ENCODE data around the gene NLRP6. TPM values are rescaled to one million over a fixed set of nuclear protein-coding genes. Genes with fewer than 3 reads are reported as not detected.
A peak's percentile ranks its signal among the peaks of the same experiment; 100 is the strongest.
"Not testable (repeated sequence)": the region's sequence is repeated elsewhere in the genome, so short reads cannot be mapped to it uniquely, and the experiment has no call there.

Gene NLRP6
- 0.36 TPM for total RNA-seq

DNA sequence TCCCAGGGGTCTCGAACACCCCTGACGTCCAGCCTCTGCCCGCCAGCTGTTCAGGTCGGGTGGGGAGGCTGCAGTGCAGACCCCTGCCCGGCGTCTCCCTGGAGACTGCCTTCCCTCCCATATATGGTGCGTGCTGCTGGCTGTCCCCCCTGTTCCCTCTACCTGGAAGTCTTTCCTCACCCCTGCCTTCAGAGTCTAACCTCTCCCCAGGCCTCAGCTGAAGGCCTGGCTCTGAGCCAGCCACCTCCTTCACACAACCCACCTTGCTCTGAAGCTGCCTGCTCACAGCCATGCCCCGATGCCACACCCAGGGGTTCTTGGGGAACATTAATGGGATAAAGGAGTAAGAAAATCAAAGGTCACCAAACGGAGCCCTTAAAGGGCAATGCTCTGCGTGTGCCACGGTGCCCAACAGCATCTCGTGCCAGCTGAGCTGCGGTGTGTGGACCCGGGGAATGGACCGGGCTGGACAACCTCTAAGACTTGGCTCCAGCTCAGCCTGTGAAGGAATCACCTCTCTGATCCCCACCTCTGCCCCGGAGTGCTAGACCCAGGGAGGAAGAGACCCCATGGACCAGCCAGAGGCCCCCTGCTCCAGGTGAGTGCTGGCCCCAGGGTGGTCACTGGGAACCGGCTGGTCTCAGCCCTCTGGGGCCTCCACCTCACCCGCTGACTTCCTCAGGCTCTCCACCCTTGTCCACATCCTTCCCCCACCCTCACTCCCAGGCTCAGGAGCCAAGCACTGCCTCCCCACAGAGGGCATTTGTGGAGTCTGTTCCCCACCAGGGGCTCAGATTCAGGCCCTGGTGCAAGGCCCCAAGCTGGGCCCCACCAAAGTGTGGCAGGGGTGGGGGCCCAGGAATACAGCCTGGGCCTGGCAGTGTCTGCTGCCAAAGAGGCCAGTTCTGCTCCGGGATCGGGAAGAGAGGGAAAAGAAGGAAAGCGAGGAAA lies at the start of gene NLRP6:
Gene NLRP6 (plus strand): TSS at position 407 of the 951 bp plus-strand sequence. CDS start 163 bp downstream, at position 570.
- no peak for ATAC-seq
- intact Hi-C loops (cut with DNase I) = no loop called here
- DNase-seq (ENCODE audit: low spot score) = peak; percentile 53

DNA sequence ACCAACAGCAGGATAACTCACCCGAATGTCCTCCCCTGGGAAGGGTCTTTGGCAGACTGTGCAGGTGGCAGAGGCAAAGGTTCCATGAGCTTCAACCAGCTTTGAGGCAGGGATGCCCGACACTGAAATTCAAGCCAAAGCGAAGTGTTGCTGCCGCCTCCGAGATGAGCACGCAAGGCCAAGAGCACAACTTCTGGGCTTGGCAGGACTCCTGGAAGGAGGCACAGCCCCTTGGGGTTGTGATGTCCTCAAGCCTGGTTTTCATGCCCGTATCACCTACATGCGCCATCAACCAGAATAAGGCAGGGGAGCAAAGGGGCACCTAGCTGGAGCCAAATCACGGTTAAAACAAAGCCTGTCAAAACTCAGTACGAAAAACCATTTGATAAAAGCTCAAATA lies 47.8 kb upstream of the NLRP6 start:
- ATAC-seq = no peak
- DNase-seq (ENCODE audit: low spot score) = no peak
- intact Hi-C loops (cut with DNase I) = no loop called here

DNA sequence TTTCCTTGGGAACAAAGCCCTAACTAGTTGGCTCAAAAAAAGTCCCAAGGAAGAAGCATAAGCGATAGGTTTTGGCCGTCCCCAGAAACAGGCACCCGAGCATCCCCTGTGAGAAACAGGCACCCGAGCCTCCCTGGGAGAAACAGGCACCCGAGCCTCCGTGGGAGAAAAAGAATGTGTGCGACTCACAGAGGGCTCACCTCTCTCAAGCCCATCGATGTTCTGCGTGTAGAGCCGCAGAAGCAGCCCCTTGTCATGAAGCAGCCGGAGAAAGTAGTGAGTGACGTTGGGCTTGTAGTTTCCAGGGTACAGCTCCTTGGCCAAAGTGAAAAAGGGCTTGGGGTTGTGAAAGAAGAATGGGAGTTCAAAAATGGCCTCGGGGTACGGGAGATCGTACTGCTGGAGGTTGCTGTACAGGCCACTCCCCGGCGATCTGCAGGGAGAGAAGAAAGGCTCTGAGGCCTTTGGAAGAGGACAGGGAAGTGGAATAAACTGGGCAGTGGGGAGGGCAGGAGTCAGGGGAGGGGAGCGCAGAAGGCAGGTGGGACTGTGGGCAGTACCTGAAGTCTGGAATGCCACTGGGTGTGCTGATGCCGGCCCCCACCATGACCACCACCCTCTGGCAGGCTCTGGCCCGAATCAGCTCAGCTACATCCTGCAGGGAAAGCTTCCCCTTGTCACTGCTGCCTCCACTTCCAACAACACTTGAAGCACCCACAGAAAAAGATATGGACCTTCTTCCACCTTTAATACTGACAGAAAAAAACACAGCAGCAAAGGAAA lies 45.2 kb upstream of the NLRP6 start:
- ATAC-seq = no peak
- DNase-seq (ENCODE audit: low spot score) = no peak
- intact Hi-C loops (cut with DNase I) = no loop called here

DNA sequence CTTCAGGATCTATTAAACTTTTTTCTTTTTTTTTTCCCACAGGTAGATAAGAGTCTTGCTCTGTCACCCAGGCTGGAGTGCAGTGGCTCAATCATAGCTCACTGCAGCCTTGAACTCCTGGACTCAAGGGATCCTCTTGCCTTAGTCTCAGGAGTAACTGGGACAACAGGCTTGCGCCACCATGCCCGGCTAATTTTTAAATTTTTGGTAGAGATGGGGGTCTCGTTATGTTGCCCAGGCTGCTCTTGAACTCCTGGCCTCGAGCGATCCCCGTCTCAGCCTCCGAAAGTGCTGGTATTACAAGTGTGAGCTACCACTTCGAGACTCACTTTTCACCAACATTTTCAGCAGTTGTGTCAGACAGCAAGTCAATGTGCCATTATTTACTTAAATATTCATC lies 43.0 kb upstream of the NLRP6 start:
- DNase-seq (ENCODE audit: low spot score) = no peak
- ATAC-seq = no peak
- intact Hi-C loops (cut with DNase I) = no loop called here

DNA sequence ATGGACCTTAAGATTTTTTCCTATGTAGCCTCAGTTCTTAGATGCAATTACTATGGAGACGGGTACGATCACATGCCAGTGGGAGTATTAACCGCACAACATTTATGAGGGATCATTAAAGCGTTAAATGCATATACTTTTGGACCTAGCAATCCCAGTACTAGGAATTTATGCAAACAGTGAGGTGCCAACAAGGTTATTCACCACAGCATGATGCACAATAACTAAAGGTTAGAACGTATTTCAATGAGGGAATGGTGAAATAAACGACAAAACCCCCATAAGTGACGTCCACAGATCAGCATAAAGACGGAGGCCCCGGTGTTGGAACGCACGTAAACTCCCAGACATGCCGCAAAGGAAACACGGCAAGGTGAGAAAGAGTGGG lies 42.6 kb upstream of the NLRP6 start:
- peak; percentile 1 for ATAC-seq
- no peak for DNase-seq (ENCODE audit: low spot score)
- intact Hi-C loops (cut with DNase I) = no loop called here

DNA sequence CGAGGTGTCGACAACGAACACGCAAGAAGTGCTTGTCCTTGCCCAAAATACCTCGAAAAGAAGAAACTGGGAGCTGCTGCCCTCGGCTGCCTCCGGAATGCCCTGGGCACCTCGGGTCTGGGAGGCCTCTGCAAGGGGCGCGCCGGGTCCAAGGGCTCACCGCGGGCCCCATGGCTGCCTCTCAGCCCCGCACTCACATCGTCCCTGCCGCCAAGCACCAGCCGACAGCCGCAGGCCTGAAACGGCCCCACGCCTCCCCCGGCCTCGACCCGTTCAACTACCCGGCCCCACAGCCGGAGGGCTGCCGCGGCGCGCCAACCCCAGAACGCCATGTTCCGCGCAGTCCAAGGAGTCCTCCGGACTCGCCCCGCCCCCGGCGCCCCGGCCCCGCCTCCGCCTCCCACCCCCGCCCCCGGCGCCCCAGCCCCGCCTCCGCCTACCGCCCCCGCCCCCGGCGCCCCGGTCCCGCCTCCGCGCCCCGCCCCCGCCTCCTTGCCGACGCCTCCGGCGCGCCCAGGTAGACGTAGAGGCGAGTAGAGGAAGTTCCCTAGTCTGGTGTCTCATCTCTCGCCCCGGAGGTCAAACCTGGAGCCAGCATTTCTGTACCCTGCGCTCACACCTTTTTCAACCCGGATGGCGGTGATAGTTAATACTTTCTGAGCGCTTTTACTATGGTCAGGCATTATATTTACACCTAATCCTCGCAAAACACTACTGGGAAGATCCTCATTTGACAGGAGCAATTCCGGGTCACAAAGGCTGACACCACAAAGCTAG lies 42.0 kb upstream of the NLRP6 start, which contains the start of gene SIRT3:
Gene SIRT3 (minus strand): TSS at position 346 of the 777 bp plus-strand sequence. CDS start 14 bp downstream, at position 332.
- ATAC-seq (peak; percentile 95), DNase-seq (ENCODE audit: low spot score) (peak; percentile 87)
- intact Hi-C loops (cut with DNase I) = no loop called here

DNA sequence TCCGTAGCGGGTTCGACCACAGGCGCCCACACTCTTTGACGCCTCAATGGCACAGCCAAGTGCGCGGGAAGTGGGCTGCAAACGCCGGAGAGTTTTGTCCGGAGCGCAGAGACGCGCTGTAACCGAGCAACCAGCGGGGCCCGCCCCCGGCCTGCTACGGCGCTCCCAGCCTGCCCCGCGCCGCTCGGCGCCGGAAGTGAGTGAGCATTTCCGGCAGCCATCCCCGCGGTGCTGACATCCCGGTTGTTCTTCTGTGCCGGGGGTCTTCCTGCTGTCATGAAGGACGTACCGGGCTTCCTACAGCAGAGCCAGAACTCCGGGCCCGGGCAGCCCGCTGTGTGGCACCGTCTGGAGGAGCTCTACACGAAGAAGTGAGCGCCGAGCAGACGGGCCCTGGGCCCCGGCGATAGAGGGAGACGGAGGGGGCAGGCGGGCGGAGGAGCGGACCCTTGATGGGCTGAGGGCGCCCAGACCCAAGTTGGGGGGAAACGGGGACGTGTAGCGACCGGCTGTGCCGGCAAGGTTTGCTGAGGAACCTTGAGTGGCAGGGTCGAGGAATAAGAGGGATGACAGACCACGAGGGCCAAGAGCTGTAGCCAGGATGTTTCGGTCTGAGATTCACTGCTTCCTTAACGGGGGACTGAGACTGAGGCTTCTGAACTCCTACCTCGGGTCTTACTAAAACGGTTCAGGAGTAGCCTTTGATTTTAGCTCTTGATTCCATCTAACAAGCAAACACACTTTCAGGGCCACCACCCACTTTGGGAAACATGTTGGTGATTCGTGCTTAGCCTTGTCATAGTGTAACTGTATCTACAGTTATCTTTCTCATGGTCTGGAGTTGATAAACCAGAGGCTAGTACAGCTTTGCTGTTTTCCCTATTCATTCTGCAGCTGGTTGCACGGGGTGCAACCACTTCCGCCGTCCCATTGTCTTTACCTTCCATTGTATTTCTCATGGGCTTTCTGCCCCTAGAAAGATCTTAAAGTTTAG lies 41.1 kb upstream of the NLRP6 start, which contains the start of gene PSMD13:
Gene PSMD13 (plus strand): TSS at position 203 of the 994 bp plus-strand sequence. CDS start 74 bp downstream, at position 277.
- ATAC-seq (peak; percentile 98), DNase-seq (ENCODE audit: low spot score) (peak; percentile 91)
- intact Hi-C loops (cut with DNase I) = no loop called here

DNA sequence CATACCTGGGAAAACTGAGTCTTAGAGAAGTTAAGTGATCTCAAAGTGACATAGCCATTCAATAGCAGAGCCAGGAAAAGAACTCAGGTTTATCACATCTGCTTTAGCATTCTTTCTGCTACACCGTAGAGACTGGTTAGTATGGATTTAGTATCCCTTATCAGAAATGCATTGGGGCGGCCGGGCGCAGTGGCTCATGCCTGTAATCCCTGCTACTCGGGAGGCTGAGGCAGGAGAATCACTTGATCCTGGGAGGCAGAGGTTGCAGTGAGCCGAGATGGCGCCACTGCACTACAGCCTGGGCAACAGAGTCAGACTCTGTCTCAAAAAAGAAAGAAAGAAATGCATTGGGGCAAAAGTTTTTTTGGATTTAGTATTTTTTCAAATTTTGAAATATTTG lies 39.9 kb upstream of the NLRP6 start:
- DNase-seq (ENCODE audit: low spot score); intact Hi-C loops (cut with DNase I); ATAC-seq: not testable (repeated sequence)

DNA sequence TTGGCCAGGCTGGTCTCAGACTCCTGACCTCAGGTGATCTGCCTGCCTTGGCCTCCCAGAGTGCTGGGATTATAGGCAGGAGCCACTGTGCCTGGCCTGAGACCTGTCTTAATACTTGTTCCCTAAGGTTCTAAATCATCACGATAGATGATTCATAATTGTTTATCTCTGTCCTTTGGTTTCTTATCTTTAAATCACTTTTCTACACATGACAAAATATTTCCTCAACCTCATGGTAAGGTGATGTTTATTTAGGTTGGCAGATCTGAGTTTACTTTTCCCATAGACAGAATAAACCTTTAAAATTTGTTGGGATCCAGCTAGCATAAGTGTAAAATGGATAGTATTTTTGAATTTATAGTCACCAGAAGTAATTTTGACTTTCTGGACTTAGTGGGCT lies 37.9 kb upstream of the NLRP6 start:
- intact Hi-C loops (cut with DNase I) = no loop called here
- no peak for DNase-seq (ENCODE audit: low spot score)
- ATAC-seq = no peak

DNA sequence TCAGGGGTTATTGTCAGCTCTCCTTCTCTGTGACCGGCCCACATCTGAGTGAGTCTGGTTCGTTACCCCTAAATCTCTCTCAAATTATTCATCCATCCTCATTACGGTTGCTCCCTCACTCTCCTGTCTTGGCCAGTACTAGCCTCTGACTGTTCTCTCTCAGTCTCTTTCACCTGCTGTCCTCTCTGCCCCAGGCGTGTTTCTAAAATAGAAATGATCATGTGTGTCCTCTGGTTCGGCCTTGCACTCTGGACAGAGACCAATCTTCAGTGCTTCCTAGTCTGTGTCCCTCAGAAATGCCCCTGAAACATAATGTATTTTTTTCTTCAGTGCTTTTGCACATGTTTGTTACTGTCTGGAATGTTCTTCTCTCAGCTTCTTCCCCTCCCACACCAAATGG lies 36.6 kb upstream of the NLRP6 start:
- intact Hi-C loops (cut with DNase I) = no loop called here
- DNase-seq (ENCODE audit: low spot score) (no peak), ATAC-seq (no peak)

DNA sequence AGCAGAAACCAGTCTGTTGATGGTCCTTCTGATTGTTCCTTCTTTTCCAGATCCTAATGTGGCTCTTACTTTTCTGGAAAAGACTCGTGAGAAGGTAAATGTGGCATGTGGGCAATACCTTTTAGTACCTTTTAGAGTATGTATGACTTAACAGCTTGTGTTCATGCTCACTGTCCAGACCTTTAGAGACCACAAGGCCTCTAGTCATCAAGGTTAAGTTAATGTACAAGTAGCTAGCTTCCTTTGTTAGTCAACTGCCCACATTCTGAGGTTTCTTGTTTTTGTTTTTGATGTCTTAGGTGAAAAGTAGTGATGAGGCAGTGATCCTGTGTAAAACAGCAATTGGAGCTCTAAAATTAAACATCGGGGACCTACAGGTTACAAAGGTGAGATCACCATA lies 33.8 kb upstream of the NLRP6 start:
- DNase-seq (ENCODE audit: low spot score) (no peak), ATAC-seq (no peak)
- intact Hi-C loops (cut with DNase I) = no loop called here

DNA sequence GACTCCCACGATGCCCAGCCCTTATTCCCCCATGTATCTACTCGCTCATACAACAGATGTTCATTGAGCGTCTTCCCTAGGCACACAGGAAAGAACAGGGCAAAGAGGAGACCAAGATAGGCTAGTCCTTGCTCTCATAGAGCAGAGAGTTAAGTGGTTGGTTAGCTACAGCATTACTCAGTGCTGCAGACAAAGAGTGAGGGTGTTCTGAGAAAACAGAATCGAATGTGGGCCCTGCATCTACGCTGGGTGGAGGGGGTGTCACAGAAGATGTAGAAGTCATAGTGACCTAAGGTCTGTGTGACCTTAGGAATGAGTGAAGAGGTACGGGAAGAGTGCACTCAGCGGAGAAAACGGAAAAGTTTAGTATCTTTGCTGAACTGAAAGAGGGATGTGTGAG lies 29.1 kb upstream of the NLRP6 start:
- ATAC-seq (no peak), DNase-seq (ENCODE audit: low spot score) (no peak)
- intact Hi-C loops (cut with DNase I) = no loop called here

DNA sequence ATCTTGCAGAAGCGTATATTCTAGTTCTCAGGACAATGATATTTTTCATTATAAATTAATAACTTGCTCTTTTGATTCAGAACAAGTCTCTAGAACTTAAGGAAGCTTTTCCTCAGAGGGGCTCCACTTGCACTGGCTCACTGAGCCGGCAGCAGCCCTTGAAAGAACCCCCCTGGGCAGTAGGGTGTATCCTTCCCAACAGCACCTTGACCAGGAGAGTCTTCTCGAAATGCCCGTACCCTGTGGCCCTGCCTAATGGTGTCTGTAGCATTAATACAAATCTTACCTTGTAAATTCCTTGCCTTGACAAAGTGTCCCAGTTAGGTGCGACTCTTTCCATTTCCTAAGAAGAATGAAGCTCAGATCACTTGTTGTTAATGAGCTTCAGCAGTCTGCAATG lies 27.9 kb upstream of the NLRP6 start:
- ATAC-seq (no peak), DNase-seq (ENCODE audit: low spot score) (no peak)
- intact Hi-C loops (cut with DNase I) = no loop called here

DNA sequence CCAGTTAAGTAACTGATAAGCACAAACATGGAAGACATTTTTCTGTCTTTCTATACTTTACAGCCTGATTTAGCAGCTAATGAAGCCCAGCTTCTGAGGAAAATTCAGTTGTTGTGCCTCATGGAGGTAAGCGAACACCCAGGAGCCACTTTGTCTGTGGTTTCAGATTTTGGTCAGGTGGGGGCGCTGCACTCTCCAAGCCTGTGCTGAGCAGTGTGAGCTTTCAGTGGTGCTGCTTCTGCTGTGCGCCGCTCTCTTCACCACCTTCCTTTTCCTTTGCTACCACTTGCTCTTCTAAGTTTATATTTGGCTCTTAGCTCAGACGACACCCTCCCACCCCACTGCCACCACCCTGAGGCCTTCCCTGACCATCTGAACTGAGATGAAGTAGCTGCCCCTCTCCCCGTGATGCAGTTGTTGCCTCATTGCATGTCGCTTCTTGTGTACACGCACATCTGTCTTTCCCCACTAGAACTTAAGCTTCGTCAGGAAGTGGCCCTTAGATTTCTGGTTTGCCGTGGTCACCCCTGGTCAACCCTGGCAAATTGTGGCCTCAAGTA lies 27.4 kb upstream of the NLRP6 start:
- ATAC-seq (peak; percentile 87), DNase-seq (ENCODE audit: low spot score) (peak; percentile 73)
- intact Hi-C loops (cut with DNase I) = no loop called here

DNA sequence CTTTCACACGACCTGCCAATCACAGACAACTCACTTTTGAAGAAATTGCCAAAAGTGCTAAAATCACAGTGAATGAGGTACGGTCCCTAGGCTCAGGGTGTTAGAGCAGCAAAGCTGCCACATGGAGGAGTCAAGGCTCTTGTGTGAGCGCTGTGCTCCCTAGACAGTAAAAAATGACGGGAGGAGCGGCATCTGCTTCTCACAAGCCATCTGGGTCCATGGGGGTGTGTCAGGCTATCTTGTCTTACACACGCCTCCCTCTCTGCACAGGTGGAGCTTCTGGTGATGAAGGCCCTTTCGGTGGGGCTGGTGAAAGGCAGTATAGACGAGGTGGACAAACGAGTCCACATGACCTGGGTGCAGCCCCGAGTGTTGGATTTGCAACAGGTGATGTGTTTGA lies 26.7 kb upstream of the NLRP6 start:
- DNase-seq (ENCODE audit: low spot score) (no peak), ATAC-seq (peak; percentile 12)
- intact Hi-C loops (cut with DNase I) = no loop called here

DNA sequence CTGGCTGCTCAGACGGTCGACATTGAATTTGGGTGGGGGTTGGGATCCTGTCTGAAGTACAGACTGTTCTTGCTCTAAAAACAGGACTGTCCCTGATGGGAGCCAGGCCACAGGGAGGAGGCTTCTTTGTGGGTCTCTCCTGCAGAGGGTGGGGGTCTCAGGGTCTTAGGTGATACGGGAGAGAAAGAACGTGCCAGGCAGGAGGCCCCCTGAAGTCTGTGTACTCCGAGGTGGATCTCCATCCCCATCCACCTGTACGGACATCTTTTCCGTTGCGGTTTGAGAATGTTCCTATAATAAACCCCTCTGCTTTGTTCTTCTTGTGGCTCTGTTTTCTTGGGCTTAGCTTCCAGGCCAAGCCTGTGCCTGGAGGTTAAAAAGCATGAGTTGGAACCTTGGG lies 25.5 kb upstream of the NLRP6 start:
- no peak for ATAC-seq

DNA sequence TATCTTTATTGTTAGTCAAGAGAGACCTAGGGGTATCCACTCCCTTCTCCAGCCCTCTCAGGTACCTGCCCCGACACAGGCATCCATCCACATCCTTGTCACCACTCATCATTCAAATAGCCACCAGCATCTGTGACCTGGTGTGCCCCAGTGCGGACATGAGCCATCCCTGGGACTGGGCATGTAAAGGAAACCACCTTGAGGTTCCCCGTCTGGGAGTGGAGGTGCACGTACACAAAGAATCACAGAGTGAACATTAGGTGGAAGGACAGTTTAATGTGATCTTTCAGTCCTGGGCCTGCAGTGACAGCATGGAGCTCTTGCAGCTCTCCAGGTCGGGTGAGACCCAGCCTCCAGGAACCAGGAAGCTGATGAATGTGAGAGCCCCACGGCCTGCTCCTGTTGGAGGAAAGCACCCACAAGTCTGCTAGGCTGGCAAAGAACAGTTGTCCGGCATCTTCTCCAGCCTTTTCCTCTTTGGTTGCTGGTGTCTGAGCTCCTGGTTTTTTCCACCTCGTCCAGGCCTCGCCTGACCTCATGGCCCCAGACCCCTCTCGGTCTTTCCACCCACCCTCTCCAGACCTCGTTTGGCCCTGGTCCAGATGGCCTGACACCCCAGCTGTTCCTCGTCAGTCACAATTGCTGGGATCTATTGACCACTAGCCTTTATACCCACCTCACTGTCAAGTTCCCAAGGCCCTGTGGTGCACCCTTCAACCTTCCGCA lies 24.9 kb upstream of the NLRP6 start:
- intact Hi-C loops (cut with DNase I) = no loop called here
- ATAC-seq = no peak
- no peak for DNase-seq (ENCODE audit: low spot score)

More for the DNA sequence above, 25.5 kb upstream of the NLRP6 start:
- intact Hi-C loops (cut with DNase I) = no loop called here
- DNase-seq (ENCODE audit: low spot score) = no peak
